ENCODE measurements around the gene SMAD2.

SMAD2 gene

DNA sequence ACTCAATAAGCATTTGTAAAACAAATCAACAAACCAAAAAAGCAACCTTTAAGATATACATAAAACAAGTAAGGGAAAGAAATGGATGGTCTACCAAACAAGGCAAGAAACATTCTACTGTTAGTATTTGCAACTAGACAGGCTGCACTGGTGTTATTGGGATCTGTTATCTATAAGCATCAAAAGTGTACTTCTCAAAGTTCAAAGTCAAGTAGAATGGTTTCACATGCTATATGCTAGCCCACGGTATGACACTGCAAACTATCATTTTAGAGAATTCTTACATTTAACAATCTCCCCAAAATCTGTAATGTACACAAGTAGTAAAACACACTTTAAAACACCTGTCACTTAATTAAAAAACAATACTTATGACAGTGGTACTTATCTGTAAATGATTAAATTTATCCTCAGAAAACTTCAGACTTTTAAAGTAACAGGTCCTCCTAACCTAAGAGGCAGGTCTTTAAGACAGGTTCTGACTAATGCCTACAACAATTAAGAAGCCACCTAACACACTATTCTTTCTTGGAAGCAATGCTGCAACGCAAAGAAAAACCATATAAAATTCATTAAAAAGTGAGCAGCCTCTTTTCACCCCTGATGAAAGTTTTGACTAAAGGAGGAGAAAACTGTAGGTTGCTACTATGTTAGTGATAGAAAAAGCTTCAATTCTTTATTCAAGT, 34.8 kb downstream of the SMAD2 start:
- DNase-seq (ENCODE audit: low read depth in 2 of 2), result no peak

DNA sequence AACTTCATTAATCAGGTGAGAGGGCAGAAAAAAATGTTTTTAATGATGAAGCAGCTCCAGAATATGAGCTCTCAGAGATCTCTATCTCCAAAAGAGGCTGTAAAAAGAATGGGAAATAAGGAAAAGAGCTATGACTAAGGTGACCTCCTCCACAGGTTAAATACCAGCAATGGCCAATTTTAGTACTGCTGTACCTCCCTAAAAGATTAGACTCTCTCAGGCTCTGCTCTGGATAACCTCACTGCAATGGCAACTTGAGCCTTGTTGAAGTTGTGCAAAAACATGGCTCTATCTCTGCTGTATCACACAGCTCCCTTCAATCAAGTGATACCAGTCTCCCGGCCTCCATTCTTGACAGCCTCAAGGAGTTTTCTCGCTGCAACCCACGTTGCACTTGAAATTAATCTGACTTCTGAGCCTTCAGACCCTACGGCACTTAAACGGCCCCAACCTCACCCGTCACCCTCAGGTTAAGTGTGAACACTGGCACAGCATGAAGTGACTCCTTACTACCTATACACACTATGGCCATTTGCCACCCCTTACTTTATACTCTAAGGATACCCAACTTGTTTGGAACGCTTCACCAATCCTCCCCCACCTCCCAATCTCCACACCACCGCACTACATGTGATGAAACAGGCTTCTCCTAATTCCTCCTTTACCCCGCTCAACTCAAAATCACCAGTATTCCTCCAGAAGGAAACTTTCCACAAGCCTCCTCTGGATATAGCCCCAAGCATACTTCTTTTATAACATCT, 36.3 kb downstream of the SMAD2 start:
- DNase-seq (ENCODE audit: low read depth in 2 of 2), result no peak

DNA sequence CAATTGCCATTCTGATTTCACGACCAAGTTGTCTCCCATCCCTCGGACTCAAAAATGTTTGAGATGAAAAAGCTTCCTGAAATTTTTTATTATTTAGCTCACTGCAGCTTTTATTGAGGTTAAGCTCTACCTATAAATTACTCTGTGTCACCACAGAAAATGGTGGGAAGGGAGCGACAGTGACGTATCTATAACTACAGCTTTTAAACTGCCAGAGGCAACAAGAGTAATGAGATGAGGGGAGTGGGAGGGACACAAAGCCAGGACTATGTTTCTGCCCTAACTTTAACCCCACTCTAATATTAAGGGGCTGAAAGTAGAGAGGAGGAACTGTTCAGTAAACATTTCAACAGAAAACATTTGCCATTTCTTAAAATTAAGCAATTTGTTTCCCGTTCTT, 37.4 kb downstream of the SMAD2 start:
- no peak for DNase-seq (ENCODE audit: low read depth in 2 of 2)

DNA sequence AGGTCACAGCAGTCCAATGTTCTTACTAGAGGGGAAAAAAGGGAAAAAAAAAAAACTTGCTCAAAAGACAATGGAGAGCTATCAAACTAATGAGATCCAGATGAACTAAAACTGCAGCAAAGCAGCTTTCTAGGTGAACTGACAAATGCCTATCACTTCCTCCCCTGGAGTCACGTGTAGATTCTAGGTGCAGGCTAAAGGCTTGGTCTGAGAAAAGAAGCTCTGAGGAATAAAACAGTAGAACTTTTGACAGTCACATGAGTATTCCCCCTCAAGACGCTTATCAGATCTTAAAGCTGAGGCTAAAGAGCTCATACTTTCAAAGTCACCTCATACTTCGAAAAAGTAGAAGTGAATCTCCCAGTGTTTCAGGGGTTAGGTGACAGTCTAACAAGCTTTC, 42.3 kb downstream of the SMAD2 start:
- DNase-seq (ENCODE audit: low read depth in 2 of 2), result no peak

DNA sequence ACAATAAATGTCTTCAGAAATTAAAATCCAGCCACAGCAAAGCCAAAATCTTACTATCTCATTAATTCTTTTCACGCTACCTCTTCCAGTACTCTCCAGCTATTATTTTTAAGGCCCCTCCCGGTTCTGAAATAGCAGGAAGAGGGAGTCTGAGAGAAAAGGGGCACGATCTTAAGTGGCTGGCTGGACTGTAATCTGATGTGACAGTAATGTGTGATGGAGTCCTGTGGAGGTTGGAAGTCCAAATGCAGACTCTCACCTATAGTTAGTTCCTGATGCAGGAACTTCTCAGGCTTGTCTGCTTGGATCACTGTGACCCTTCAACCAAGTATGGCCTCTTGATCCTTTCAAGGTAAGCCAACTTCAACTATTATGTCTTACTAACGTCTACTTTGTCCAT, 43.2 kb downstream of the SMAD2 start:
- DNase-seq (ENCODE audit: low read depth in 2 of 2), result no peak

DNA sequence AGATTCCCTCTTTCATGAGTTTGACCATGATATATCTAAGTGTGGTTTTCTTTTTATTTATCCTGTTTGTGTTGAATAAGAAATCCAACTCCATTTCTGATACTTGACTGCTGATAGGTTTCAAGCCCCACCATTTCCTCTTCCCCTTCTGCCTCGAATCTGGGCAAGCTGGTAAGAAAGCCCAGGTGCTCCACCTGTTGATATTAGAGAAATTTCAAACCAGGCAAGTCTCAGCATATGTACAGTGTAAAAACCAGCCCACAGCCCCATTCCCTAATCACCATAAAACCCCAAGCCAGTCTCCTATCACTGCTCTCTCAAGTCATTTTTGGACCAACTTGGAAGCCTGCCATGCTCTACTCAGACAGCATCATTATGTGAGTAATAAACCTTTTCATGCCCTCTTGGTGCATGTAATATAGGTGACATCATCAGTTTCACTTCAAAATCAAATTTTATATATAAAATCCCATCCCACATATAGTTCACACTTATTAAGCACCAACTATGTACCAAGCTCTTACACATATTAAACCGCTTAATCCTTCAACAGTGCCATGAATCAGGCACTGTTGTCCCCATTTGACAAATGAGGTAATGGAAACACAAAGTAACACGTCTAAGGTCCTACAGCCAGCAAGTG, 46.6 kb downstream of the SMAD2 start:
- no peak for DNase-seq (ENCODE audit: low read depth in 2 of 2)

DNA sequence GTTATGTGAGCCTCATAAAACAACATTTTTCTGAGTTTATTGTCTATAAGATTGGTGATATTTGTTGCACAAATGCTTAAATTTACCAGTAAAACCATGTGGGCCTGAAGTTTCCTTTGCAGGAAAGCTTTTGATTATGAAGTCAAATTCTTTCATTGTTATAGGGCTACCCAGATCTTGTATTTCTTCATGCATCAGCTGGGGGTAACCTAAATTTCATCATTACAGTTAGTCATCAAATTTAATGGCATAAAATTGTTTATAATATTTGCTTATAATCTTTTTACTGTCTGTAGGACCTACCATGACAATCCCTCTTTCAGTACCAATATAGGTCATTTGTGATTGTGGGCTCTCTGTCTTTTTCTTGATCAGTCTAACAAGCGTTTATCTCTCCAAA, 47.8 kb downstream of the SMAD2 start:
- no peak for DNase-seq (ENCODE audit: low read depth in 2 of 2)

DNA sequence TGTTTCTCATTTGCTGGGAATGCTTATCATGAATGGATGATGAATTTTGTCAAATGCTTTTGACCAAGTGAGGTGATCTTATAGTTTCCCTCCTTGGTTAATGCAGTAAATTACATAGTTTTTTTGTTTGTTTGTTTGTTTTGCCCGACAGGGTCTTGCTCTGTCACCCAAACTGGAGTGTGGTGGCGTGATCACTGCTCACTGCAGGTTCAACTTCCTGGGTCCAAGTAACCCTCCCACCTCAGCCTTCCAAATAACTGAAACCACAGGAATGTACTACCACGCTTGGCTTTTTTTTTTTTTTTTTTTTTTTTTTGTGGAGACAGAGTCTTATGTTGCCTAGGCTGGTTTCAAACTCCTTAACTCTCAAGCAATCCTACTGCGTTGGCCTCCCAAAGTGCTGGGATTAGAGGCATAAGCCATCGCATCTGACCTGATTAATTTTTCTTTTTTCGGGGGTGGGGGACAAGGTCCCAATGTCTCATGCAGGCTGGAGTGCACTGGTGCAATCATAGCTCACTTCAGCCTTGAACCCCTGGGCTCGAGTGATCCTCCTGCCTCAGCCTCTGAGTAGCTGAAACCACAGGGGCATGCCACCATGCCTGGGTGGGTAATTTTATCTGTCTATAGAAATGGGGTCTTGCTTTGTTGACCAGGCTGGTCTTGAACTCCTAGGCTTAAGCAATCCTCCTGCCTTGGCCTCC, 48.6 kb downstream of the SMAD2 start:
- DNase-seq (ENCODE audit: low read depth in 2 of 2), result no peak

DNA sequence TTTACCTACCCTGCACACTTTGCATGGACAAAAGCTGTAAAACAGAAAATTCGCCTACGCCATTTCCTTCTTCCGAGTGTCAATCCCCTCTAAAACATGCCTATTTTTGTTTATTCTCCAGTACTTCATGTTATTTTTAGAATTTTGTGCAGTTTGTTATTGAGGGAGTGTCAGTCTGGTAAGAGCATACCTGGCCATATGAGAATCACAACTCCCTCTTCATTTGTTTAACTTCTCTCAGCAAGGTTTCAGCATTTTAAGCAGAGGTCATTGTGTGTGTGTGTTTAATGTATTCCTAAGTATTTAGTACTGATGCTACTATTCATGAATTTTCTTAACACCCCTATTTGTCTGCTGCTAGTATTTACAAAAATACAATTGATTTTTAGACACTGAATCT, 49.4 kb downstream of the SMAD2 start:
- no peak for DNase-seq (ENCODE audit: low read depth in 2 of 2)

DNA sequence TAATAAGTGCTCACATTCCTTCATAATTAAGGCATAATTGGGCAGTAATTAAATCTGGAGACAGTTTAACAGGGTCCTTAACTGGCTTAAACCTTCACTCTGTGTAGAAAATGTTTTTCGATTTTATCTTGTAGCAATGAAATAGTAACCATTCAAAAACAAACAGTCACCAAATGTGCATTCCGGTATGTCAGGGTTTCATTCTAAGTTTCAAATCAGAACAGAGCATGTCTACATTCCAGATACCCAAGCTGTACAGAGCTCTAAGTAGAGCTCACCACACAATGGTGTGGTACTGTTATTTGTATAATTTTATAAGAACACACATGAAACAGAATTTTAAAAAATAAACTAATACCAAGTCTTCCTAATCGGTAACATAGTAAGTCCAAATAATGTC, 52.6 kb downstream of the SMAD2 start:
- no peak for DNase-seq (ENCODE audit: low read depth in 2 of 2)

DNA sequence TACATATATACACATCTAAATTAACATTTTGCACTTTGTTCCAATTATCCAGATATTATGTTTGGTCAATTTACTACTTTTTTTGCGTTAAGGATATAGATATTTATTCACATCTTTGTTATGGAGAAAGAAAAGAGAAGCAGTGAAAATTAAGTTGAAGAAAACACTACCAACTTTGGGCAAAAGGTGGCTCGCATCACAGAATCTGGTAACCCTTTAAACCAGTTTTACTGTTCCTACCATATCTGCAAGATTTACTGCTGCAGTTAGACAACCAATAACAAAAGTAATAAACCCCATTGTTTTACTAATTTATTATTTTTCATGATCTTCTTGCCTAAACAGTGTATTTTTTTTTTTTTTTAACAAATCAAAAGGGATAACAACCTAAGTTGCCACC, 53.6 kb downstream of the SMAD2 start:
- no peak for DNase-seq (ENCODE audit: low read depth in 2 of 2)

DNA sequence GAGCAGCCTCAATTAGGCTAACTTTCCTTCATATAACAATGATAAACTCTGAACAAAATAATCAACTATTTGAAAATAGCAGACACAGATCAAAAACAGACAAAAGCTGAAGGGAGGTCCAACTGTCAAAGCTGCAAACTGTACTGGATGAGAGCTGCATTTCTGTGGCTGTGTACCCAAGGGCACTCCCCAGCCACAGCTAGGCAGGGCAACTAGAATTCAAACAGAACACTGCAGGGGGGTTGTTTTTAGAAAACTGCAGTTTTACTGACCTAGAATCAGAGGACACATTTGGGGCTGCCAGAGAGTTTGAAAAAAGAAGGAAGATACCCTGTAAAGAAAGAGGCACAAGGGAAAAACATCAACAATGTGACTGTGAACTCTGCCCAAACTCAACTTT, 56.8 kb downstream of the SMAD2 start:
- DNase-seq (ENCODE audit: low read depth in 2 of 2), result no peak

DNA sequence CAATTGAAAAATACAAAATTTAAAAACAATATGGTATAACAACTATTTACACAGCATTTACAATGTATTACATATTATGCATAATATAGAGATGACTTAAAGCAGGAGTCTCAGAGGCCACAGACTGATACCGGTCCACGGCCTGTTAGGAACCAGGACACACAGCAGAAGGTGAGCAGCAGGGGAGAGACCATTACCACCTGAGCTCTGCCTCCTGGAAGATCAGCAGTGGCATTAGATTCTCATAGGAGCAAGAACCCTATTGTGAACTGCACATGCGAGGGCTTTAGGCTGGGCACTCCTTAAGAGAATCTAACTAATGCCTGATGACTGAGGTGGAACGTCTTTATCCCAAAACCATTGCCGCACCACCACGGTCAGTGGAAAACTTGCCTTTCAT, 58.0 kb downstream of the SMAD2 start:
- no peak for DNase-seq (ENCODE audit: low read depth in 2 of 2)

DNA sequence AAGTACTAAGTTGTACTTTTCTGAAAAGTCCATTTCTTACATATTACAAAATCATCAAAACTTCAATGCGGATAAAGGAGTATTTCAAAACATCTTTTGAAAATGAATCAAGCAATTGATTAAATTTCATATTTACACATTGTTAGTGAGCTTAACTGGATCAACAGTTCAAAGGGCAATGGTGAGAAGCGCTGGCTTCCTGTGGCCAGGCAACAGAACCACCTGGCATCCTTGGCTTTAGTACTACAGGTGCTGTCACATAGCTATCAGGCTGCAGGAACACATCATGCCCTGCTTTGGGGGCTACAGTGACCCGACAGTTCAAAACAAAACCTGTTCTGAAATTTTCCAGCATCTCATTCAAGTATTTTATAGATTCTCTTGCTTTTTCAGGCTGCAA, 59.2 kb downstream of the SMAD2 start:
- DNase-seq (ENCODE audit: low read depth in 2 of 2), result no peak

DNA sequence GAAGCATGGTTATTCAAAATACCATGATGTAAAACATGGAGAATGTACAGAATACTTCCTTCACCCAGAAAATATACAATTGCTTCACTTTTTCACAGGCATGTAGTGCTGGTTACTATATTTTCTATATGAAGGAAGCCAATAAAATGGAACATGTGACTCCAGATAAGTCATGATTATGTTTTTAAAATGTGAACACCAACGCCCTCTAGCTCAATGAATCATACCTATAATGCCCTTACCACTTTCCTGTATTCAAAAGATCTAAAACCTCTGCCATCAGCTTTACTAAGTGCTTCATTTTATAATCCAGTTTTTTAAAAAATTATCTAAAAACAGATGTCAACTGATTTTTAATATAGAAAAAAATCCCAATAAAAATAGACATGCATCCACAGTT, 59.9 kb downstream of the SMAD2 start:
- DNase-seq (ENCODE audit: low read depth in 2 of 2), result no peak

DNA sequence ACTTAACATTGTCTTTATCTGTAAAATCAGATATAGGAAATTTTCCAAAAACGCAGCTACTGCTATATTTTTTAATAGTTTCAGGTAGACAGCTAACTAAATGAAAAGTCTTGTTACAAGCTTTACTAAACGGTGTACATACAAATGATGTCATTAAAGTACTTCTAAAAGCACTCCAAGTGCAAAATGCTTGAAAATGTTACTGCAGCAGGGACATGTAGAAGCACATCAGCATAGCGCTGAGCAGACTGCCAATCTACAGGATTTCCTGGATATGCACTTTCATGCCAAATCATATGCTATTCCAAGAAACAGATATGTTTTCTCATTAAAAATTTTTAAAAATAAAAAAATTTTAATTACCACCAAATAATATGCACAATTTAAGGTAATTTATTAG, 61.7 kb downstream of the SMAD2 start:
- no peak for DNase-seq (ENCODE audit: low read depth in 2 of 2)

DNA sequence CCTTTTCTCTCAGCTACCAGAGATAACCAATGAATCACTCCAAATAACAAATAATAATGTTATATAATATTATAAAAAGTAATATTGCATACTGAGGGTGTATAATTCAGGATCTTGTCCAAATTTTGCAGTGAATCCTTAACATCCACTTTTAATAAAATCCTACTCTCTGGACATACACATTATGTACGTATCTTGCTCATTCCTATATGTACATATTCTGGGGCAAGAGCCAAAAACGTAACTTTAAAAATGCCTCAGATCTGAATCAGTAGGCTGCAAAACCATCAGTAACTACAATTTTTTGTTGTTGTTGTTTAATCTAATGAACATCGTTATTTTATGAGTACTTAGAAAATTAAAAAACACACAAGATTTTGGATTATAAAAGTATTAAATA, 65.3 kb downstream of the SMAD2 start:
- DNase-seq (ENCODE audit: low read depth in 2 of 2), result no peak

DNA sequence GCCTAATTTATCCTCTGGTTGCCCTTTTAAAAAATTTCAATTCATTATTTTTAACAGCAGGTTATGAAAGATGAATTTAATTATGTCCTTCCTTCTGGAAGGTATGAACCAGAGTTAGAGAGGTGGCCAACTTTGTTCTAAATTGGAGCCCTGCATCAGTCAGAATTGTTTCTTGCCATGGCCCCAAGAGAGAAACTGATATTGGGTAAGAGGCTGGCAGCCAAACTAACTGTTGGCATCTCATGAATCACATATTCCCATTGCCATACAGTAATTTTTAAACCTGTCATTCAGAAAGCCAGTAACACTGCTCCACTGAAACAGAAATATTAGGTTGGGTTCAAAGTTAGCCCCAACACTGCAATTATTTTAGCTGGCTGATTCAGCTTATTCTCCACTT, 67.4 kb downstream of the SMAD2 start:
- DNase-seq (ENCODE audit: low read depth in 2 of 2), result no peak

DNA sequence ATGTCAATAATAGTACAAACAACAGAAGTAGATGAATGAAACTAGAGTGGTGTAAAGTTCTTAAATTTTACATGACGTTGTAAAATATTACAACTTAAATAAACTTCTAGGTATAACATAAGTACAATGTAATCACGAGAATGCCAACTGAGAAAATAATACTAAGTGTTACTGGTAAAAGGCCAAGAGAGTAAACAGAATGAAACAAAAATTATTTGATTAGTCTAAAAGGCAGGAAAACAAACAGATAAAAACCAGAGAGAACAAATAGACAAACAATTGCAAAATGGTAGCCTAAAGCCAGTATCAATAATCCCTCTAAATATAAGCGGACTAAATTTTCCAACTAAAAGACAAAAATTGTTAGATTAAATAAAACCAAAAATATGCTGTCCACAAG, 71.9 kb downstream of the SMAD2 start:
- no peak for DNase-seq (ENCODE audit: low read depth in 2 of 2)

DNA sequence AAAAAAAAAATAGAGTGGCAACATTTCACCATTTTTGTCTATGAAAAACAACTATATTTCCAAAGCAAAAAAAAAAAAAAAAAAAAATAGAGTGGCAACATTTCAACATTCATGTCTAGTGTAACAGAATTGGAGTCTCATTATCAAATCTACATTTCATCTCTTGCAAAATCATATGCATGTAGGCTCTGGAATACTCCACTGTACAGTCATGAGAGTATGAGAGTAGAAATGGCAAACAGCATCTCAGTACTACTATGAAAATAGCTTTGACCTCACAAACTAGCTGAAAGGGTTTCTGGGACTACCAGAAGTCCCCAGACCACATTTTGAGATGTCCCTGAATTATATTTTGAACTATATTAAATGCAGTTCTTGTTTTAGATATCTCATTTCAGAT, 82.8 kb downstream of the SMAD2 start:
- no peak for DNase-seq (ENCODE audit: low read depth in 2 of 2)

DNA sequence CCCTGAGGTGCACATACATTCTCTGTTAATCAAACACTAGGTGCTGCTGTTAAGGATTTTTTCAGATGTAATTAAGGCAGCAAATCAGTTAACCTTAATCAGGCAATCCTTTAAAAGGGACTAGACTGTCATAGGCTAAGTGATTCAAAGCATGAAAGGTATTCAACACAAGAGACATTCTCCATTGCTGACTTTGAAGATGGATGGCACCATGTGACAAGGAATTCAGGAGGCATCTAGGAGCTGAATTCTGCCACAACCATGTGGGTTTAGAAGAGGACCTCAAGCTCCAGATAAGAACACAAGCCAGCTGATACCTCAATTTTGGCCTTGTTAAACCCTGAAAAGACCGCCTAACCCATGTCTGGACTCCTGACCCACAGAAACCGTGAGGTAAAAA, 84.0 kb downstream of the SMAD2 start:
- DNase-seq (ENCODE audit: low read depth in 2 of 2), result no peak

DNA sequence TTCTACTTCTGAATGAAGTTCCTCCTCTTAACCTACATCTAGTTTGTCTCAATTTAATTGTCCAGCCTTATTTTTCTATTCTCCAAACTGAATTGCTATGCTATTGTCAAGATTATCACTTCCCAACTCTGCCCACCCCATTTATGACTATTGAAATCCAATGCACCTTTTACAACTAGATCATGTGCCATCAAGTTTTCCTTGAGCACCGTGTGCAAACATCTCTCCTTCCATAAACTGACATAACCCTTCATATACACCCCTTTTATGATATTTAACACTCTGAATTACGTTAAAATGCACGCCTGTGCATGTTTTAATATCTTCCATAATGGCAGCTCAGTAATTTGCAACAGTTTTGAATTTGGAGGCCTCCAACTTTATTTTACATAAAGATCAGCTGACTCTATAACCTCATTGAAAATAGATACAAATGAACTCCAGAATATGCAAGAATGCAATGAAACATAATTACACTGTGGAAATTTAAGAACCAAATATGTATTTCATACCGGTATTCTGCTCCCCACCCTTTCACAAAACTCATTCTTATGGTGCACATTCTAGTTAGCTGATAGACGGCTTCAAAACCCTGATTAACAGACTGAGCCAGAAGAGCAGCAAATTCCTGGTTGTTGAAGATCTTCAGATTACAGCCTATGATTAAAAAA, 85.5 kb downstream of the SMAD2 start:
- no peak for DNase-seq (ENCODE audit: low read depth in 2 of 2)
